Stomach (tissue), 4 donors: ENCODE data around the gene SLC25A42.

Source experiments
- EP300 ChIP-seq: sonication (generic); formaldehyde crosslinking; IDR thresholded peaks from one replicate; pipeline ENCODE4 v1.6.1; 2017; ENCODE audit warnings: antibody characterized with exemption
- POLR2A ChIP-seq, 4 donors: fragments of 450-650 bp; IDR thresholded peaks; one replicate each; pipeline ENCODE4 v1.6.1; 2016; ENCODE audit warnings: antibody characterized with exemption in 4 of 4, control low read depth in 2 of 4, mild to moderate bottlenecking in 1 of 4, moderate library complexity in 1 of 4
- POLR2AphosphoS5 ChIP-seq, 3 donors: sonication (generic); formaldehyde crosslinking; IDR thresholded peaks; one replicate each; pipeline ENCODE4 v1.6.1; 2016; ENCODE audit warnings: antibody characterized with exemption in 3 of 3
- TF ChIP-seq, protein P1 (sequence below), 7 experiments: fragments of 450-650 bp in 4 of 7; fragments of 200-600 bp in 3 of 7; sonication (generic) in 3 of 7; IDR thresholded peaks; one replicate each; pipeline ENCODE4 v1.5.1; 2016 to 2019; ENCODE audit warnings: antibody characterized with exemption in 7 of 7, control low read depth in 2 of 7, mild to moderate bottlenecking in 1 of 7

DNA sequence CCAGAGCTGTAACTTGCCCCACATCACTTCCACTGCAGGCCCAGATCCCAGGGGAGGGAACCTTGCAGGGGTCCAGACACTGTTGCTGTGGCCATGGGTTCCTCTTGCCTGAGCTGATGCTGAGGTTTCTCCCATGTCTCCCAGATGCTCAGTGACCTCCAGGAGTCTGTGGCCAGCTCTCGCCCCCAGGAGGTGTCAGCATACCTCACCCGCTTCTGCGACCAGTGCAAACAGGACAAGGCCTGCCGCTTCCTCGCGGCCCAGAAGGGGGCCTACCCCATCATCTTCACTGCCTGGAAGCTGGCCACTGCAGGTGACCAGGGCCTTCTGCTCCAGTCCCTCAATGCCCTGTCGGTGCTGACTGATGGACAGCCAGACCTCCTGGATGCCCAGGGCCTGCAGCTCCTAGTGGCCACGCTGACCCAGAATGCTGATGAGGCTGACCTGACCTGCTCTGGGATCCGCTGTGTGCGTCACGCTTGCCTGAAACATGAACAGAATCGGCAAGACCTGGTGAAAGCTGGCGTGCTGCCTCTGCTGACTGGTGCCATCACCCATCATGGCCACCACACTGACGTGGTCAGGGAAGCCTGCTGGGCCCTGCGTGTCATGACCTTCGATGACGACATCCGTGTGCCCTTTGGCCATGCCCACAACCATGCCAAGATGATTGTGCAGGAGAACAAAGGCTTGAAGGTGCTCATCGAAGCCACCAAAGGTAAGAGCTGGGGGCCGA lies 12.1 kb upstream of the SLC25A42 start:
- TF ChIP-seq, protein P1, sequence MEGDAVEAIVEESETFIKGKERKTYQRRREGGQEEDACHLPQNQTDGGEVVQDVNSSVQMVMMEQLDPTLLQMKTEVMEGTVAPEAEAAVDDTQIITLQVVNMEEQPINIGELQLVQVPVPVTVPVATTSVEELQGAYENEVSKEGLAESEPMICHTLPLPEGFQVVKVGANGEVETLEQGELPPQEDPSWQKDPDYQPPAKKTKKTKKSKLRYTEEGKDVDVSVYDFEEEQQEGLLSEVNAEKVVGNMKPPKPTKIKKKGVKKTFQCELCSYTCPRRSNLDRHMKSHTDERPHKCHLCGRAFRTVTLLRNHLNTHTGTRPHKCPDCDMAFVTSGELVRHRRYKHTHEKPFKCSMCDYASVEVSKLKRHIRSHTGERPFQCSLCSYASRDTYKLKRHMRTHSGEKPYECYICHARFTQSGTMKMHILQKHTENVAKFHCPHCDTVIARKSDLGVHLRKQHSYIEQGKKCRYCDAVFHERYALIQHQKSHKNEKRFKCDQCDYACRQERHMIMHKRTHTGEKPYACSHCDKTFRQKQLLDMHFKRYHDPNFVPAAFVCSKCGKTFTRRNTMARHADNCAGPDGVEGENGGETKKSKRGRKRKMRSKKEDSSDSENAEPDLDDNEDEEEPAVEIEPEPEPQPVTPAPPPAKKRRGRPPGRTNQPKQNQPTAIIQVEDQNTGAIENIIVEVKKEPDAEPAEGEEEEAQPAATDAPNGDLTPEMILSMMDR (IDR thresholded peaks at IDR 0.05) = no peak
- TF ChIP-seq POLR2A (IDR thresholded peaks at IDR 0.05) (no peak), EP300 (no peak), POLR2AphosphoS5 (IDR thresholded peaks at IDR 0.05) (no peak)
